Stimulated activated CD4-positive, alpha-beta T cell treated with anti-CD3 and anti-CD28 coated beads, Interleukin-4, amount 100 ng/mL, for 1 hour (primary cell): ENCODE measurements around the gene CDC25A.
A peak's percentile ranks its signal among the peaks of the same experiment; 100 is the strongest.
"Not testable (repeated sequence)": the region's sequence is repeated elsewhere in the genome, so short reads cannot be mapped to it uniquely, and the experiment has no call there.

Source experiments
- DNase-seq: peaks from one replicate; pipeline ENCODE4 v3.0.0-alpha.2; 2020

Gene CDC25A

DNA sequence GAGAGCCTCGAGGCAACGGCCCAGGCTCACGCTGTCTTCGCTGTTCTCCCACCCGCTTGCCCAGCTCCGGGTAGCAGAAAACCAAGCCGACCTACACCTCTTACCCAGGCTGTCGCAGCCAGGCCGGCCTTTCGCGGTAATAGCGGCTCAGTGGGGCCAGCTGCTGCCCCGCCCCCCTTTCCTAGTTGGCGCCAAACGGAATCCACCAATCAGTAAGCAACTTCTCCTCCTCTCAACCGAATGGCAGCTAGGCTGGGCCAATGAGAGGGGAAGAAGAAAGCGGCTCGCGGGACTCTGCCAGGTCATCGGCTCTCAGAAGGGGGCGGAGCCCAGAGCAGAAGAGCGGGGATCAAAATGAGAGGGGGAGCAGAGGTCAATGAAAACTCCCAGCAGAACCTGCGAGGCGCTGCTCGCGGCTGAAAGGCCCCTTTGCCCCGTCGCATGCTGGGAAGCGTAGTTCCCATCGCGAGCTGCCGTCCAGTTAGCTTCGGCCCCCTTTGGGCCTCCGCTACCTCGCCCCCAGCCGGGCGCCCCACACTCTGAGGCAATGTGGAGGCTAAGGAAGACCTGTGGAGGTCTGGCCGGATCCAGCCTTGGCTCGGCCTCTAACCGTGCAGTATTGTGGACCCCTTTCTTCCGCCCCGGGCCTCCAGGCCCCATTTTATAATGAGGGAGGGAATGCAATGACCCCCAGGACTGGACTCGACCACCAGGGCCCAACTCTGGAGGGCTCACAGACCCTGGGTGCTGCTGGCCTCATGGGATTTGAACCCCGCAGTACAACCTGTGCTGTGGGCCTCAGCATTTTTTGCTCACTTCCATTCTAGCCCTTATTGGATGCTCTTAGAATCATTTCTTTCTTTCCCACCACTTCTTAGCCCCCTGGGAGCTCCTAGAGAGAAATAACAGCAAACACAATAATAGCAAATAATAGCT, at the start of gene CDC25A:
CDC25A (minus strand) TSS at position 152 of the 936 bp plus-strand sequence. CDS start 470 bp downstream, outside the sequence.
- DNase-seq, result peak; percentile 86

DNA sequence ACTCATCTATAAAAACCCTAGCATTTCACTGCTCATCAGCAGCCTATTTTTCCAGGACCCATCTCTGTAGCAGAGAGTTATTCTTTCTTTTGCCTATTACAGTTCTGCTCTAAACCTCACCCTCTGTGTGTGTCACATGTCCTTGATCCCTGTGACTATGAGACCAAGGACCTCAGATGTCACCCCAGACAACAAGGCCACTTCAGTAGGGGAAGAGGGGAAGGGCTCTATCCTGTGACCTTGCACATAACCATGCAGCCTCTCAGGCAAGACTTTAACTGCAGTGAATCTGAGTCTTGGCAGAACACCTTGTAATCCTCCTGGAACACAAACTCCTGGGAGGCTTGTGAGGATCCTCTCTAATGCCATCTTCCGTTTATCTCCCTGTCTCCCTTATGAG, 48.3 kb upstream of the CDC25A start:
- no peak for DNase-seq

DNA sequence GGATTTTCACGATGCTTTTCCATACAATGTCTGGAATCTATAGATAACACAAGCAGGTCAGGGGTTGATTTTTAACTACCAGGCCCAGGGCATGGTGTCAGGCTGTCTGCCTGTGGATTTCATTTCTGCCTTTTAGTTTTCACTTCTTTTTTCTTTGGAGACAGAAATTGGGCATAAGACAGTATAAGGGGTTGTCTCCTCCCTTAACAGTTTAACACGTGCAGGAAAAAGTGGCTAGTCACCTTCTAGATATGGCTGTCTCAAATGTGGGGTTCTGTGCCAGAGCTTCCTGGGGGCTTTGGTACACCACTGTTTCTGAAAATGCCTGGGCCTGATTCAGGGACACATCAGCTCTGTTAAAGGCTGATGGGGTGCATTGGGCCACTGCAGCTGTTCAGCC, 45.3 kb upstream of the CDC25A start:
- DNase-seq, result no peak

DNA sequence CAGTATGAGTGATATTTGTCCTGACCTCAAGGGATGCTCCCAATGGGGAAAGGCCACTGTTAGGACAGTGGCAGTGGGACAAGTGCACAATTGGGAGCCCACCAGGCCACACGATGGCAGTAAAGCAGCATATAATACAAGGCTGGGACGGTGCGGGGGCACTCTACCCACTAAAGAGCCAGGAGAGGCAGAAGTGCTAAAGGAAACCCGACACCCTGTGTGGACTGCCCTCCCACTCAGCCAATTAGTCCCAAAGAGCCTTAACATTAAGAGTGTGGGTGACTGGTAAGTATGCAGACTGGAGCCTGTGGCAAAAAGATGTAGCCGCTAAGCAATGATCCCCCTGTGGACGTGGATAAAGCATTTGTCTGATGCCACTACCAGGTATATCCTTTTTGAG, 44.5 kb upstream of the CDC25A start:
- DNase-seq, result peak; percentile 61

DNA sequence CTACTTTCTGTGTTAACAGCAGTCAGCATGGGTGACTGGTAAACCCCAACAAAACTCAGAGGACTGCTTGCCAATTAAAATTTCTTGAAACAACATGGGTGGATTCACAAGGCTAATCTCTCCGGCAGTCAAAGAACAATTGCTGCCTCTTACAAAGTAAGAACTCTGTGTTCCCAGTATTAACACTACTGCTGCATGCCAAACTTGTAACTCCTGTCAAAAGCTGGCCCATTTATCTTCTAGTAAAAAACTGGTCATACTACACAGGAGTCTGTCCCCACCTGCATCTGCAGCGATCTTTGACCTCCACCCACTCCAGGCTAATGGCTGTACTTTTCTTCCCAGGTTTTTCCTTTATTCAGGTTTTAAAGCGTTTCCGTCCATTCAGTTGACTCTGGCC, 44.0 kb upstream of the CDC25A start:
- no peak for DNase-seq

DNA sequence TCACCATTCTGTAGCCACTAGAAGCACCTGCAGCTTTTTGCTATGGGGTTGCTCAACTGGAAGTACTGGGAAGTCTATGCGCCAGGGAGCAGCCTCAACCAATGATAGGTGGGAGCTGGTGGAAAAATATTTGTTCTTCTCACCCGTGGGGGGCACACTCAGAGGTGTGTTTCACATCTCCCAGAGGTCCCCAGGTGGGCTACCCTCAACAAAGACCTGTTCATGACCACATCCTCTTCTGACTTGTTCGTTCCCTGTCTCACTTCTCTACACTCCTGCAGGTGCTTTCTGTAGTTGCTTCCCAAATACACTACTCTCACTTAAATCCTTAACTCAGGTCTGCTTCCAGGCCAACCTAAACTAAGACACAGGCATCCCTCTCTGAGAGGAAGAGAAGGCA, 38.7 kb upstream of the CDC25A start:
- DNase-seq, result no peak

DNA sequence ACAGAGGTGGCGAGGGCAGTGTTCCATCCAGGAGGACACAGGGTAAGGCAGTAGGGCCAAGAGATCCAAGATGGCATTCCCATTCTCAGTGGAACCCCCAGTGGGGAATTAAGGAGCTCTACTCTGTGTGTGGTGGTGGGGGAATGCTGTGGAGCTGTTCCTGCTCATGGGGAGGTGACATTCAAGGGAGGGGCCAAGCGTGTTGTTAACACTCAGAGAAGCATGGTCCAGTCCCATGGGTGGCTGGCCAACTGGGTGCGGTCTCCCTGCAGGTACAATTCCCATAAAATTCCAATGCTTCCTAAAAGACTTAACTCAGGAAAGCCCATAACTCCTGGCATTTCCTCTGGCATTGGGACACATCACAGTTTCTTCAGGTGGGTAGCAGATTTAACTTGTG, 37.4 kb upstream of the CDC25A start:
- no peak for DNase-seq

DNA sequence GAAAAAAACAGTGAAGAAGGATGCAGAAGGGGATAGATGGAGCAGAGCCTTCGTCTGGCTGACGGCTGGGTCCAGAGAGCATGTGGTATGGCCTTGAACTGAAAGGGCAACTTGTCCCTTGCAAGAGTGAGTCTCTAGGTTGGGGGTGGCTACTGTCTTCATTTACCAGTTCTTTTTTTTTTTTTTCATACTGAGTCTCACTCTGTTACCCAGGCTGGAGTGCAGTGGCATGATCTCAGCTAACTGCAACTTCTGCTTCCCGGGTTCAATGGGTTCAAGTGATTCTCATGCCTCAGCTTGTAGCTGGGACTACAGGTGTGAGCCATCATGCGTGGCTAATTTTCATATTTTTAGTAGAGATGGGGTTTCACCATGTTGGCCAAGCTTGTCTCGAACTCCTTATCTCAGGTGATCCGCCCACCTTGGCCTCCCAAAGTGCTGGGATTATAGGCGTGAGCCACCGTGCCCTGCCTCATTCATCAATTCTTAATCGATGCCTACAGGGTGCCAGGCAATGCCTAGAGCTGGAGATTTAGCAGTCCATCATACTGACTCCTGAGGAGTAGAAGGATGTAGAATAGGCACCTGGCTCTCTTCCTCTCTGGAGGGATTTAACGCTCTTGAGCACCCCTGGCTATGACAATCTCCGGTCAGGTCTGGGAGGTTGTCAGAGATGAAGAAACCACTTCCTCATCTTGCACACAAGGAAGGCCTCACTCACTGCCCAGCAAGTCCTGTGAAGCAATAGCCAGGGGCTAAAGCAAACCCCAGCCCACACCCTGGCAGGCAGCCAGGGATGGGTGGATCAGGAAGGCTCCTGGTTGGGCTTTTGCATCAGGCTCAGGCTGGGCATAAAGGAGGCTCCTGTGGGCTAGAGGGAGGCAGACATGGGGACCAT, 34.6 kb upstream of the CDC25A start, which contains the start of gene CAMP:
CAMP (plus strand) TSS at position 880 of the 898 bp plus-strand sequence; CDS start at position 897, 17 bp downstream.
- DNase-seq, result no peak

DNA sequence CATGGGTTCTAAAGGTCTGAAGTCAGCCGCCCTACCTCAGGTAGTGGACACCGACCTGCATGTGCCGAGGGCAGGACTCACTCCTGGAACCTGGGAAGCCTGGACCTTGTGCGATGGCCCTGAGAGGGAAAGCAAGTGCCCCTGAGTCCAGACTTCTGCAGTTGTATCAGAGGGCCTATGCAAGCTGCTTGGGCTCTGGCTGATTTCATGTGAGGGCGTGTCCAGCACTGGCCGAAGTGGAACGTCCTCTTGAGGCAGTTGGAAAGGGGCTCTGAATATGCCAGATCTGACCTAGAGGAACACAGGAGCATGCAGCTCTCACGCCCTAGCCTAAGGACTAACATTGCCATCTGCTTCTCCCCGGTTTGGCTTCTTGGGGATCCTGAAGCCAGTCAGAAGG, 32.5 kb upstream of the CDC25A start:
- DNase-seq, result no peak

DNA sequence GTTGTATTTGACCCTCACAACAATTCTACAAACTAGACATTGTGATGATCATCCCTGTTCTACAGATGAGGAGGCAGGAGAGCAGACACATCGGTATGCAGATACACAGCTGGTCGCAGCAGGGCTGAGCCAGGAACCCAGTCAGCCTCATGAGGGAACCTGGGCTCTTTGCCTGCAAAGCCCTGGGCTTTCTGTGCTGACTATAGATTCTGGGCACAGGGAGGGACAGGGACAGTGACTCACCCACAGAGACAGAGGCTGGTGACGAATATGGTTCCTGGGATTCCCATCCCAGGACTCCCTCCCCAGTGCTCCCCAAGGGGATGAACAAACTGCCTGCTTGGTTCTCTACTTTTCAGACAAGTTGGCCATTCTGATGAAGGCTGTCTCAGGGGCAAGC, 31.3 kb upstream of the CDC25A start:
- DNase-seq, result no peak

DNA sequence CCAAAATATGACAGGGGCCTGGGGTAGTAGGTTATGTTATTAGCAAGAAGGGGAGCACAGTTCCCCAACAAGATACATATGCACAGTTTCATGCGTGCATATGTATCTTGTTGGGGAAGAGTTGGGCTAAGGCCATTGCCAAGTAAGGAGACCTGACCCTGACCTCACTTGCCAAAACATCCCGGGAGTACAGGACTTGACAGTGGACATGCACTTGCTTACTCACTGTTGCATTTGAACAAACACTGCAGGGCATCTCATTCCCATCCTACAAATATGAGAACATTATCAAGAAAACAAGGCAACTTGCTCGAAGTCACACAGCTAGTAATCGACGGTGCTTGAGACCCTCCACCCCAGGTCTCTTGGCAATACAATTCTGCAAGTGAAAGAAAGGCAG, 30.3 kb upstream of the CDC25A start:
- no peak for DNase-seq

DNA sequence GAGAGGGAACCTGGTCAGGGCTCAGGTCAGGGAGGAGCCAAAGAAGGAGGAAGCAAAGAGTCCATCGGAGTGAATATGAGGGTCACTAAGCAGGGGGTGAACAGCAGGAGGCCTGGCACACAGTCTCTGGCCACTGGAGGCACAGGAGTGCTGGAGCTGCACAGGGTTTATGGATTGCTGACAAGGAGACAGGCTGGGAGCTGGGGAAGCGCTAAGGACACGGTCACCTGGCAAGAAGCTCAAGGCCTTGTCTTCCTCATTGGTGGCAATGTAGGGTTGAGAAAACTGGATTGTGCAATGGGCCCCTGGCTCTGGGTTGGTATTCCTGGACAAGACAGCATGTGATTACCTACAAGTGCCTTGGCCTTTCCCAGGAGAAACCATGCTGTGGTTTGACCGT, 29.2 kb upstream of the CDC25A start:
- no peak for DNase-seq

DNA sequence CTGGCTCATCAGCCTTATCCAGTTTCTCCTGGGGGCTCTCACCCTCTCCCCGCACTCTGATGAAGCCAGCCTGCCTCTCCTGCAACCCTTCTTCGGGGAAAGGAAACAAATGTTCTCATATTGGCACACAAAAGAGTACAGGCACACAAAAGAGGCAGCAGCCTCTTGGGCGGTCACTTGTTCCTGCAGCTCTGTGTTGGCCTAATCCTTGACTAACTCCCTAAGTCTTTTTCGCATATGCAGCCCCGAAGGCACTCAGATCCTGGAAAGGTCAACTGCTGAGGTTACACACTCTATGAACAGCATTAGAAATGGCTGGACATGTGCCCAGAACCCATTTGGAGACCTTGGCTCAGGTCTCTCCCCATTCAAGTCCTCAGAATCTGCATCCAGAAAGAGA, 27.7 kb upstream of the CDC25A start:
- DNase-seq, result no peak

DNA sequence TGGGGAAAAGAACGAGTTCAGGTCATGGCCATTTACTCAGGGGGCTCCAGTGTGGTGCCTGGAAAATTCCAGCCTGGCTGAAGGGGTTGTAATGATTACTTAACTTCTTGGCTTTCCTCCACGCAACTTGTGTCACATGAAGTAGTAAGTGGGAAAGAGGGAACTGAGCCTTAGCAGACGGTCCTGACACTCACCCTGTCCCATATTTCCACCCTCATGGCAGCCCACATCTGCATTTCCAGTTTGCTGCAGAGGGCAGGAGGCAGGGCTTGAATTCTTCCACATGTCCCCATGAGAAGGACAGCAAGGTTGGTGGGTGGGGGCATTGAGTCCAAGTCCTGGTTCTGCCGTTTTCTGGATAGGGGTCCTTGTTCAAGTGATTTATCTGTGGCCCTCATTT, 27.2 kb upstream of the CDC25A start:
- no peak for DNase-seq

DNA sequence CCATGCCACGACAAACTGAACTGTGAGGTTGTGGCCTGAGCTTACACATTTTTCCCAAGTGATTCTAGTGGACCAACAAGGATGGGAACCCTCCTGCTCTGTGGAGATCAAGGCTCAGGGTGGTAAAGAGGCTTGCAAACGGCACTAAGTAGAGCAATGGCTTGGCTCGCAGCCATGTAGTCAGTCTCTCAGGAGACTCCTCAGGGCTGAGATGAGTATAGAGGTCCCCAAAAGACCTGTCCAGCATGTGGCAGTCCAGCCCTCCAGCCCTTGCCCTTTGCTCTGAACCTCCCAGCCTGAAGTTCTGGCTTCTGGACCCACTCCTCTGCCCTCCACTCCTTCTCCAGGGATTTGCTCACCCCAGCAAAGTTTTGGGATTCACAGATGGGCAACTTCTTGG, 26.8 kb upstream of the CDC25A start:
- no peak for DNase-seq

DNA sequence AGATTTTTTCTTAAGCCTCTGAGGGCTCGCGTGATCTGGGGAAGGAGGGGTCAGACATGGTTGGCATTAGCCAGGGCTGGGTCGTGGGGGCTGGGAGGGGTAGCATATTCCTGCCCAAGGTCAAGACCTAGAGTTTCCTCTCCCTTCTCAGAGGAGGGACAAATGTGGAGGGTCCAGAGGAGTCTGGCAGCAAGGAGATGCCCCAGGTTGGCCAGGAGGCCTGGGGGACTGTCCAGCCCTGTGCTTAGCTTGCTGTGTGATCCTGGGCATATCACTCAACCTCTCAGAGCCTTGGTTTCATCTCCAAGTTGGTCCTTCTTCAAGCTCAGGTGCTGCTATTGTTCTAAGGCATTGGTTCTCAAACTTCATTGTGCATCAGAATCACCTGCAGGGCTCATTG, 26.0 kb upstream of the CDC25A start:
- DNase-seq, result no peak

DNA sequence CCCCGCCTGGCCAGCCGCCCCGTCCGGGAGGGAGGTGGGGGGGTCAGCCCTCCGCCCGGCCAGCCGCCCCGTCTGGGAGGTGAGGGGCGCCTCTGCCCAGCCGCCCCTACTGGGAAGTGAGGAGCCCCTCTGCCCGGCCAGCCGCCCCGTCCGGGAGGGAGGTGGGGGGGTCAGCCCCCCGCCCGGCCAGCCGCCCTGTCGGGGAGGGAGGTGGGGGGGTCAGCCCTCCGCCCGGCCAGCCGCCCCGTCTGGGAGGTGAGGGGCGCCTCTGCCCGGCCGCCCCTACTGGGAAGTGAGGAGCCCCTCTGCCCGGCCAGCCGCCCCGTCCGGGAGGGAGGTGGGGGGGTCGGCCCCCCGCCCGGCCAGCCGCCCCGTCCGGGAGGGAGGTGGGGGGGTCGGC, 23.6 kb upstream of the CDC25A start:
- not testable (repeated sequence) for DNase-seq

DNA sequence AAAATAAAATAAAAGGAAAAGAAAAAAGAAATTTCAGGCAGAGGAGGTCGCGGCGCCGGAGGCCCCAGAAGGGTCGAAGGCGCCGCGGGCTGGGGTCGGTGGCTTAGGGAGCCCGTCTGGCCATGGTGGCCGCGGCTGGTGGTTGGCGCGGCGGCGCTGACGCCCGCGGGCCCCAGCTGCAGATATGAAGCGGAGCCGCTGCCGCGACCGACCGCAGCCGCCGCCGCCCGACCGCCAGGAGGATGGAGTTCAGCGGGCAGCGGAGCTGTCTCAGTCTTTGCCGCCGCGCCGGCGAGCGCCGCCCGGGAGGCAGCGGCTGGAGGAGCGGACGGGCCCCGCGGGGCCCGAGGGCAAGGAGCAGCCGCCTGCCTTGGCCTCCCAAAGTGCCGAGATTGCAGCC, 22.3 kb upstream of the CDC25A start:
- not testable (repeated sequence) for DNase-seq

DNA sequence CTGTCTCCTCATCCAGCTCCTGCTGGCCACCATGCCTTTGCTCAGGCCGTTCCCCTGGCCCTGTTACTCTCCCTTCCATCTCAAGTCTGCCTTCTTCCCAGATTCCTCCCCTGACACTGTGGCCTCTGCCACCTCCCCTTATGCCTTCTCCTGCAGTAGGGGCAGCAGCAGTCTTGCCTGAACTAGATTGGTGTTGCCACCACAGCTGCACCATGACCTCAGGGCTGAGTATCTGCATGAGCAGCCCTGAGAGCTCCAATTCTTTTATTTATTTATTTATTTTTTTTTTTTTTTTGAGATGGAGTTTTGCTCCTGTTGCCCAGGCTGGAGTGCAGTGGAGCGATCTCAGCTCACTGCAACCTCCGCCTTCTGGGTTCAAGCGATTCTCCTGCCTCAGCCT, 21.2 kb upstream of the CDC25A start:
- no peak for DNase-seq

DNA sequence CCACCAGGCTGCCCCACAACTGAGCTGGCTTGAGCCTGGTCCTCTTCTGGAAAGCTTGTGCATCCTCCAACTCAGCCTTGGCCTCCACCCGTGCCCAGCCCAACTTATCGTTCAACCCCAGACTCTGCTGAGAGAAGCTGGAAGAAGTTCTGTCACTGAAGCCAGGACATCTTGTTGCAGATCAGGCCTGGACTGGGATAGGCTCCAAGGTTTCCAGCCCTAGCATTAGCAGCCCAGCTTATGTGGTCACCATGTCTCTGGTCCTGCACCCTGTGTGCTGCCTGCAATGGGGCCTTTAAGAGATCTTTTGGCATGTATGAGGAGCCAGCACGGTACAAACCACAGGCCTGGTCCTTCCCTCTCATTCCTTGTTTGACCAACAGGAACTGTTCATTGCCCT, 19.9 kb upstream of the CDC25A start:
- no peak for DNase-seq

DNA sequence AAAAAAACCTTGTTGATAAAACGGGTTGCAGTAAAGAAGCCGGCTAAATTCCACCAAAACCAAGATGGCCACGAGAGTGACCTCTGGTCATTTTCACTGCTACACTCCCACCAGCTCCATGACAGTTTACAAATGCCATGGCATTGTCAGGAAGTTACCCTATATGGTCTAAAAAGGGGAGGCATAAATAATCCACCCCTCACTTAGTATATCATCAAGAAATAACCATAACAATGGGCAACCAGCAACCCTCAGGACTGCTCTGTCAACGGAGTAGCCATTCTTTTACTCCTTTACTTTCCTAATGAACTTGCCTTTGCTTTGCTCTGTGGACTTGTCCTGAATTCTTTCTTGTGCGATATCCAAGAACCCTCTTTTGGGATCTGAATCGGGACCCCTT, 14.4 kb upstream of the CDC25A start:
- no peak for DNase-seq

DNA sequence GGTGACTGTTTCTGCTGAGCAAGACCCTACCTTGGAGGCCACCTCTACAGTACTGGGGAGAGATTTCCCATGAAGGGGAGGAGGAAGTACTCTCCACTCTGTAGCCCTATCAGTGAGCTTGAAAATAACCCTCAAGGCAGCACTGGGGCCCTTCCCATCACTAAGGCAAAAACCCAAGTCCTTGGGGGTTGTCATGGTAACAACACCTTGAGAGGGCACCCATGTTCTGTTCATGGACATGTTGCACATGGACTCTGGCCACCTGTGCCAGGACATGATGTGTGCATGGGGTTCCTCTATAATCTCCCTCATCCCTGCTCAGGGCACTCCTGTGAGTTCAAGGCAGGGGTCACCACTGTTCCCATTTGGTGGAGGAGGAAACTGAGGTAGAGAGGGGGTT, 10.9 kb upstream of the CDC25A start:
- no peak for DNase-seq

DNA sequence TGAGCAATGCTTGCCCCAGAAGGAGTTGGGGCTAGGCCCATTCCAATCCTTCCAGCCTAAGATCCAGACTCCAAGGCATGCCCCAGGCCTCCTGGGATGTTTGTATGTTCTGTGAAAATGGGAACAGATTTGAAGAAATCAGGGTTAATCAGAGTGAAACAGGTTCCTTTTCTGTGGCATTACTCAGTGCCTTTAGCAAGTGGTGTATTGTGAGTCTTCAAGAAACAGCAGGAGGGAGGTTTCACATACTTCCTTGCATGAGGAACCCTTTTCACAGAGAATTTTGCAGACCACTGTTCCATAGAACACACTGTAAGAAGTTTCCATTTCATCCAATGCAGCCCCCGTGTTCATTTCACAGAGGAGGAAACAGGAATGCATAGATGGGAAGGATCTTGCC, 8.4 kb upstream of the CDC25A start:
- no peak for DNase-seq
